Activated CD4-positive, alpha-beta T cell treated with anti-CD3 and anti-CD28 coated beads, Interleukin-2, Interleukin-6, amounts not matched to agents 100 ng/mL and 50 ng/mL, durations not matched to agents 16 hours and 8 hours (primary cell): Measurements from ENCODE around the gene PTPN21.

Experiments
- DNase-seq: peaks from one replicate; pipeline ENCODE4 v3.0.0-alpha.2; 2020

The PTPN21 gene

GRCh38 chr14:88502740-88503139 is 52.1 kb downstream of the PTPN21 start:
- DNase-seq = no peak

- DNase-seq = no peak
Measured at GRCh38 chr14:88500611-88501010, 54.2 kb downstream of the PTPN21 start.

GRCh38 chr14:88499225-88499624 is 55.6 kb downstream of the PTPN21 start:
- DNase-seq = no peak

GRCh38 chr14:88496414-88496813 is 58.4 kb downstream of the PTPN21 start:
- DNase-seq = no peak

GRCh38 chr14:88493392-88494185 is 61.2 kb downstream of the PTPN21 start:
- DNase-seq = no peak

- DNase-seq = peak; percentile 82
Measured at GRCh38 chr14:88492272-88493089, 62.3 kb downstream of the PTPN21 start.

GRCh38 chr14:88490168-88490567 is 64.6 kb downstream of the PTPN21 start:
- no peak for DNase-seq

- no peak for DNase-seq
Measured at GRCh38 chr14:88488897-88489296, 65.9 kb downstream of the PTPN21 start.

- DNase-seq = no peak
Measured at GRCh38 chr14:88488081-88488480, 66.7 kb downstream of the PTPN21 start.

GRCh38 chr14:88482524-88482923 is 72.3 kb downstream of the PTPN21 start:
- no peak for DNase-seq

GRCh38 chr14:88481794-88482193 is 73.0 kb downstream of the PTPN21 start:
- no peak for DNase-seq

- no peak for DNase-seq
Measured at GRCh38 chr14:88481059-88481458, 73.7 kb downstream of the PTPN21 start.

- DNase-seq = no peak
Measured at GRCh38 chr14:88479574-88479987, 75.2 kb downstream of the PTPN21 start.

- DNase-seq = no peak
Measured at GRCh38 chr14:88478931-88479330, 75.9 kb downstream of the PTPN21 start.

GRCh38 chr14:88477513-88478250 is 77.1 kb downstream of the PTPN21 start:
- no peak for DNase-seq

GRCh38 chr14:88476825-88477224 is 78.0 kb downstream of the PTPN21 start:
- DNase-seq = no peak

GRCh38 chr14:88476214-88476774 is 78.5 kb downstream of the PTPN21 start:
- no peak for DNase-seq

GRCh38 chr14:88473791-88474190 is 81.0 kb downstream of the PTPN21 start:
- no peak for DNase-seq

GRCh38 chr14:88470542-88471440 is 84.0 kb downstream of the PTPN21 start:
- no peak for DNase-seq

- DNase-seq = no peak
Measured at GRCh38 chr14:88468406-88468805, 86.4 kb downstream of the PTPN21 start.

GRCh38 chr14:88463318-88463717 is 91.5 kb downstream of the PTPN21 start:
- DNase-seq = peak; percentile 41

- DNase-seq = no peak
Measured at GRCh38 chr14:88454886-88455285, 99.9 kb downstream of the PTPN21 start.
